ENCODE results near the gene ZNF275.

The ZNF275 gene

GRCh38 chrX:153361781-153362397, 27.9 kb downstream of the ZNF275 start:
- no peak for FAIRE-seq

GRCh38 chrX:153365670-153366069, 31.7 kb downstream of the ZNF275 start:
- no peak for FAIRE-seq

DNA sequence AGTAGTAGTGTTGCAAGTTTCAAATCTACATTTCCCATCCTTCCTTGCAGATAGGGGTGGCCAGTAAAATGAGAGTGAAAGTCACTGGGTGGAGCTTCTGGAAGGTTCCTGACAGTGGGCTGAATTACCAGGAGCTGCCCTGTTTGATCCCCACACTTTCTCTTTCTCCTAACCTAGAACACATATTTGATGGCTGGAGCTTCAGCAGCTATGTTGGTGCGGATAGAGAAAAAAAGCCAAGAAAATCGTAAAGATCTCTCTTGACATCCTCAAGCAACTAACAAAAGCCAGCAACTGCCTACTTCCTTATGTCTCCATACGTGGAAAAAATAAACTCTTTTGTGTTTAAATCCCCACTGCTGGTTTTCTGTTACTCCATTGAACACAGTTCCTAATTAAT, 32.2 kb downstream of the ZNF275 start:
- no peak for FAIRE-seq

- no peak for FAIRE-seq
Observed at GRCh38 chrX:153366878-153367538, 33.1 kb downstream of the ZNF275 start.

DNA sequence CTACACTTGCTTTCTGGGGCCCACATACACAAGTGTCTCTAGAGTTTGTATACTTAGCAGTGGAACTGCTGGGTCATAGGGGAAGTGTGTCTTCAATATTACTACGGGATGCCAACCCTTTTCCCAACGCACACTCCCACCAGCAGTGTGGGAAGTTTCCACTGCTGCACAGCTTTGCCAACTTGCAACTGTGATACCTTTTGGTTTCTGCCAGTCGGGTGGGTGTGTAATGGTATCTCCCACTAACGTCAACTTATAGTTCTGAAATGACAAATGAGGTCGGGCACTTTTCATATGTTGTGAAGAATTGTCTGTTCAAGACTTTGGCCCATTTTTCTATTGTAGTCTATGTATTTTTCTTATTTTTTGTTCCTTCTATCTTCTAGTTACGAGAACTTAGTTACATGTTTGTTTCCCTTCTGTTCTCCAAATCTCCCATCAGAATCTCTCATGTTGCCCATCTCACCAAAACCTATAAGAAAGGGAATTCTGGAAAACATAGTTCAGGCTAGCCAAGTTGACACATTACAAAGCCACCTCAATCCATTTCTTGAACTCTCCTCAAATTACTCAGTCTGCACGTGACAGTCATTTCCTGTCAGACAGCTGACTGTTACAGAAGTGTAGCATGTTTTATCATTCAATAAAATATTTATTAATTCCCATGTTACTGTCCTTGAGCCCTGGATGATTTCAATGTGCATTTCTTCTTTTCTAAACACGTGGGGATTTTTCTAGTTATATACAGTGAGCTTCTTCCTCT, 36.5 kb downstream of the ZNF275 start:
- FAIRE-seq, result no peak

- no peak for FAIRE-seq
Observed at GRCh38 chrX:153371256-153371655, 37.3 kb downstream of the ZNF275 start.

DNA sequence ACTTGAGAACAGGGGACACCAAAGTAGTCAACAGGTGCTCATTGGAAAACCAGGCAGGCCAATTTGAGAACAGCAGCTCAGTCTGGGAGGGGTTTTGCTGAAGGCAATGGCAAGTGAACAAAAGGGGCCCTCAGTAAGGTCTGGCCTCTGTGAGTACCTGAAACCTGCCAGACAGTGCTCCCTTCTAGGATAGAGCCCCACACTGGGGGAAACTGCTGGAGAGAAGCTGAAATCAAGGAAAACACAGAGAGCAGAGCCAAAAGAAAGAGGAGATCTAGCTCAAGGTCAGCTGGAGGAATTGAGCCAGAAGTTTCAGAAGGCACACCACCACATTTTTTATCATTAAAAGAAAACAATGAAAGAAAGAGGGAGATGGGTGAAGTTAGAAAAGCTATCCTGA, 39.0 kb downstream of the ZNF275 start:
- no peak for FAIRE-seq

- FAIRE-seq, result no peak
Observed at GRCh38 chrX:153374426-153374825, 40.5 kb downstream of the ZNF275 start.

GRCh38 chrX:153375571-153375970, 41.6 kb downstream of the ZNF275 start:
- FAIRE-seq, result no peak

DNA sequence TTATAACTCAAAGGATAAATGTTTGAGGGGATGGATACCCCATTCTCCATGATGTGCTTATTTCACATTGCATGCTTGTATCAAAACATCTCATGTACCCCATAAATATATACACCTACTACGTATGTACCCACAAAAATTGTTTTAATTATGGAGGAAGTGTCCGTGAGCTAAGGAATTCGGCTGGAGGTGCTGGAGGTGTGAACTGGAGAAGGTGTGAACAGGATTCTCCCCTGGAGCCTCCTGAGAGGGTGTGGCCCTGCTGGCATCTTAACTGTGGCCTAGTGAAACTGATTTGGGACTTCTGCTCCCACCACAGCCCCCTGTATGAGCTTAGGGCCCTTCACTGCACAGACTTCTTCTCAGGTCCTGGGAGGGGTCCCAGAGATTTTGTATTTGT, 43.8 kb downstream of the ZNF275 start:
- FAIRE-seq, result no peak

DNA sequence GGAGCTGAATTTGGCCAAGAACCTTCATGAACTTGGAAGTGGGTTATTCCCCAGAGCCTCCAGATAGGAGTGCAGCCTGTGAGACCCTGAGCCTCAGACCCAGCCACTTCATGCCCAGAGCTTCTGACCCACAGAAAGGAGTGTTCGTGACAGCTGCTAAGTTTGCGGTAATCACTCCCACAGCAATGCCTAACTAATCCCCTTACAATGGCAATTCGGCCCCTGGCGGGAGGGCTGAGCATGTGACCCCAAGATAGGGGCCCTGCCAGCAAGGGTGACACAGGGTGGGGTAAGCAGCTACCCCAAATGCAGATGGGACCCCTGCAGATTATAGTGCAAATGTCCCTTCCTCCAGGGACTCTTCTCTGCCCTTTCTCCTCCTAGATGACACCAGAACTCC, 44.7 kb downstream of the ZNF275 start:
- FAIRE-seq, result no peak

- FAIRE-seq, result no peak
Observed at GRCh38 chrX:153379508-153379907, 45.6 kb downstream of the ZNF275 start.

GRCh38 chrX:153379971-153380581, 46.1 kb downstream of the ZNF275 start:
- FAIRE-seq, result no peak

DNA sequence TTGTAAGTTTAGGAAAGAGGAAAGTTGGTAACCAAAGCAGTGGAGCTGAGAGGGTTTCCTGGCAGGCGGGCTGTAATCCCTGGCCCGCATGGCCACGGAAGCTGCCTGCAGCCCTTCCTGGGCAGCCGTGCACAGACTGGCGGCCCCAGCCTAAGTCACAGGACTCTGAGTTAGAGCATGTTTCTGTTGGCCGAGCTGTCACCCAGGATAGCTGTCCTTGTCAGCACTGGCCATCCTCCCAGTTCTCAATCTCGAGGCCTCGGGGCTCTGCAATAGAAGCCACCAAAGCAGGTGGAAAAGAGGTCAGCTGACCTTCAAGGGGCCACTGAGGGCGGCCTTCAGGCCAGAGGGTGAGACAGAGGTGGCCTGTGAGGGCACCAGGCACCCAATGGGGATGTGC, 46.7 kb downstream of the ZNF275 start:
- no peak for FAIRE-seq

GRCh38 chrX:153381684-153382532, 48.0 kb downstream of the ZNF275 start:
- FAIRE-seq, result no peak

- no peak for FAIRE-seq
Observed at GRCh38 chrX:153382563-153383482, 48.9 kb downstream of the ZNF275 start.

DNA sequence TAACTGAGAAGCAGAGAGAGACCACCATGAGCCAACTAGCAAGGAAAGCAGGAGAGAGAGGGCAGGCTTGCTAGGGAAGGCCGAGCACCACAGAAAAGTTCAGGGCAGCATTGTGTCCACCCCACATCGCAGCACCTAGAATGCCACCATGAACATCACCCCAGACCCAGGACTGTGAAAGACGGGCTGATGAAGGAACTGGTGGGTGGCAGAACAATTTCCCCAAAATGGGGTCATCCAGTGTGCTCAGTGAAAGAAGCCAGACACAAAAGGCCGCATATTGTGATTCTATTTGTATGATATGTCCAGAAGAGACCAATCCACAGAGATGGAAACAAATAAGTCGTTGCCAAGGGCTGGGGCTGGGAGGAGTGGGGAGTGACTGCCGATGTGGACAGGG, 50.4 kb downstream of the ZNF275 start:
- FAIRE-seq, result no peak

- FAIRE-seq, result peak; percentile 36
Observed at GRCh38 chrX:153384973-153385372, 51.0 kb downstream of the ZNF275 start.

DNA sequence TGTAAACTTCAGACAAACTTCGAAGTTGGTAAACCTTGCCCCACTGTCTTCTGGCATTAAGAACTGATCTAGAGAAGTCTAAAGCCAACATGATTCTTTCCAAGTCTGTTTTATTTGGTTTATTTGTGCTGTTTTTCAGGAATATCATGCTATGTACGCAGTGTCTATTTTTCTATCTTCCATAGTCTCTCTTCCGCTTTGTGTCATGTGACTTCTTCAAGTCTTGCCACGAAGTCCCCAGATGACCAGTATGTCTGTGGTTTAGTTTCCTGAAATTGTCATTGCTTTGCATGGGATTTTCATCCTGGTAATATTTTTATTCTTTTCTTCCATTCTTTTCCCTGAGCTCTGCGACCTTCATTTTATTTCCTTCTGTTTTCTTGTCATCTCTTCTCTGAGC, 52.1 kb downstream of the ZNF275 start:
- FAIRE-seq, result no peak

DNA sequence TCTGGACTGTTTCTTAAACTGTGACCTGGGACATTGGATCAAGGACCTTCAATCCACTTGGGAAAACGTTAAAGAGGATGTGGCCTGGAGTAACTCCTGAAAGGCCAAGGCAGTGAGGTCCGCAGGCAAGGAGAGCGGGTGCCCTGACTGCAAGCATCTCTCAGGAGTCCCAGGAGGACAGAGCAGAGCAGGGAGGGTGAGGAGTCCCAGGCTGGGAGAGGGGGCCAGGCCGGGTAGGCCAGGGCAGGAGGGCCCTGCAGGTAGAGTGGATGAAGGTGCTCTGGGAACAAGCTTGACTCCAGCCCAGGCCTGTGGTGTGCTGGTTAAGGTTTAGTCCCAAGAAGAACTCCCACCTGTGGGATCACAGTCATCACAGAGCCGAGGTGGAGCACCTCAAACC, 53.4 kb downstream of the ZNF275 start:
- no peak for FAIRE-seq

DNA sequence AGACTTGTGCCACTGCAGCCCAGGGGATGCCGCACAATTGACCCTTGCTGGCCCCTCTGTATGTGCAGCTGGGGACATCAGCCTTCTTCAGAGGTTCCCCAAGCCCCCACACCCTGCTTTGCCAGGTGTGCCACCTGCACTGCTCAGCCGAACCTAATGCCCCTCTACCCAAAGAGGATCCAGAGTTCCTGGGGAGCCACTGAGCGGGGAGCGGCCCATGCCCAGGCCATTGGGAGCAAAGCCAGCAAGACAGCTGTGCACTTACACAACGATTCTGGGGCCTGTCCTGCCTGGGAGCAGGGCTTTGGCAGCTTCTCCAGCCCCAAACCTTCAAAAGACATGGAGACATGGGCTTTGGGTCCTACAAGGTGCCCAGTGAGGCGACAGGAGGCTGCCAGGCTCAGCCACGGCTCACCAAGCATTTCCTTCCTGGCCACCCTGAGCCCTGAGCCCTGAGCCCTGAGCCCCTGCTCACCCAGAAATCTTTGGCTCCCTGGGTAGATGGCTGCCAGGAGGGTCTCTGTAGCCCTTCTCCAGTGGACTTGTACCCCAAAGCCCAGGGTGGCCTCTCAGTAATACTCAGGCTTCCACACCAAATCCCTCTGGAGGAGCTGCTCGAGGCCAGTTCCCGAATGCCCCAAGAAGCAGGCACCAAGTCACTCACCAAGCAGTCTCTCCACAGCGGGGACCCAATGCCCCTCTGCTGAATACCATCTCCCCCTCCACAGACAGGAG, 54.2 kb downstream of the ZNF275 start:
- no peak for FAIRE-seq

Measured in colon (tissue), 2 donors.